ENCODE measurements around the gene B4GALNT2. TPM values are rescaled to one million over a fixed set of nuclear protein-coding genes. Genes with fewer than 3 reads are reported as not detected.

The B4GALNT2 gene
- total RNA-seq, 1 experiment from 2014 or later = 0.05 TPM

GRCh38 chr17:49106321-49107210, 26.0 kb upstream of the B4GALNT2 start:
- H3K36me3 Mint-ChIP-seq (ENCODE audit: insufficient read depth, unreplicated experiment) = no peaks in the 10 kb centered on the region
- no peaks in the 10 kb centered on the region for H3K9me3 Mint-ChIP-seq (ENCODE audit: unreplicated experiment)
- BruUV-seq (replicated peaks) = no TSS peak
- H3K27ac Mint-ChIP-seq (ENCODE audit: low read depth, unreplicated experiment) = no peak overlapping the region
- TF ChIP-seq CTCF (IDR thresholded peaks at IDR 0.05; ENCODE audit: unreplicated experiment) = no peak
- POLR2A ChIA-PET = interaction anchor here (1.0 to 2.8 kb wide), 5 partner anchors 9 to 86 kb away, joined by 3 to 7 read pairs (median 5); no protein-coding TSS in a partner anchor
- H3K27me3 Mint-ChIP-seq (ENCODE audit: insufficient read depth, unreplicated experiment) = no peaks in the 10 kb centered on the region
- no peak overlapping the region for H3K4me3 Mint-ChIP-seq (ENCODE audit: unreplicated experiment)
- H3K4me1 Mint-ChIP-seq (ENCODE audit: insufficient read depth, unreplicated experiment) = peaks cover 24% of the 10 kb centered on the region
- CTCF ChIA-PET = no interaction called here
- intact Hi-C loops (cut with micrococcal nuclease) = no loop called here
- DNase-seq (ENCODE audit: unreplicated experiment) = no peak

GRCh38 chr17:49107211-49107557, 25.4 kb upstream of the B4GALNT2 start:
- Mint-ChIP-seq H3K27ac (ENCODE audit: low read depth, unreplicated experiment) (no peak overlapping the region), H3K4me3 (ENCODE audit: unreplicated experiment) (no peak overlapping the region)
- no TSS peak for BruUV-seq (replicated peaks)

GRCh38 chr17:49108318-49108717, 24.3 kb upstream of the B4GALNT2 start:
- ChIA-PET POLR2A (interaction anchor here (1.5 to 2.7 kb wide), 2 partner anchors 10 to 13 kb away, joined by 4 to 8 read pairs; no protein-coding TSS in a partner anchor), CTCF (interaction anchor here (0.6 to 1.0 kb wide), 2 partner anchors 31 to 118 kb away, joined by 3 to 6 read pairs; no protein-coding TSS in a partner anchor)
- peak; percentile 52 for DNase-seq (ENCODE audit: unreplicated experiment)
- Mint-ChIP-seq H3K27me3 (ENCODE audit: insufficient read depth, unreplicated experiment) (no peaks in the 10 kb centered on the region), H3K4me1 (ENCODE audit: insufficient read depth, unreplicated experiment) (peaks cover 19% of the 10 kb centered on the region), H3K9me3 (ENCODE audit: unreplicated experiment) (no peaks in the 10 kb centered on the region), H3K4me3 (ENCODE audit: unreplicated experiment) (no peak overlapping the region), H3K27ac (ENCODE audit: low read depth, unreplicated experiment) (peak overlapping the region; percentile 52), H3K36me3 (ENCODE audit: insufficient read depth, unreplicated experiment) (no peaks in the 10 kb centered on the region)
- intact Hi-C loops (cut with micrococcal nuclease) = no loop called here
- TF ChIP-seq CTCF (IDR thresholded peaks at IDR 0.05; ENCODE audit: unreplicated experiment) = no peak
- BruUV-seq (replicated peaks) = no TSS peak

More at GRCh38 chr17:49107211-49107557, 25.4 kb upstream of the B4GALNT2 start:
- TF ChIP-seq CTCF (IDR thresholded peaks at IDR 0.05; ENCODE audit: unreplicated experiment) = no peak
- Mint-ChIP-seq H3K27me3 (ENCODE audit: insufficient read depth, unreplicated experiment) (no peaks in the 10 kb centered on the region), H3K36me3 (ENCODE audit: insufficient read depth, unreplicated experiment) (no peaks in the 10 kb centered on the region), H3K9me3 (ENCODE audit: unreplicated experiment) (no peaks in the 10 kb centered on the region), H3K4me1 (ENCODE audit: insufficient read depth, unreplicated experiment) (peaks cover 21% of the 10 kb centered on the region)
- POLR2A ChIA-PET = interaction anchor here (1.0 to 2.8 kb wide), 3 partner anchors 9 to 85 kb away, joined by 3 to 7 read pairs (median 5); no protein-coding TSS in a partner anchor
- CTCF ChIA-PET = no interaction called here
- intact Hi-C loops (cut with micrococcal nuclease) = no loop called here
- no peak for DNase-seq (ENCODE audit: unreplicated experiment)

- ChIA-PET POLR2A (interaction anchor here (0.7 to 2.7 kb wide), 2 partner anchors 8 to 25 kb away, joined by 3 to 8 read pairs; no protein-coding TSS in a partner anchor), CTCF (no interaction called here)
- H3K27ac Mint-ChIP-seq (ENCODE audit: low read depth, unreplicated experiment) = no peak overlapping the region
- no peaks in the 10 kb centered on the region for H3K36me3 Mint-ChIP-seq (ENCODE audit: insufficient read depth, unreplicated experiment)
- H3K27me3 Mint-ChIP-seq (ENCODE audit: insufficient read depth, unreplicated experiment) = no peaks in the 10 kb centered on the region
- no peaks in the 10 kb centered on the region for H3K9me3 Mint-ChIP-seq (ENCODE audit: unreplicated experiment)
- no peak for TF ChIP-seq CTCF (IDR thresholded peaks at IDR 0.05; ENCODE audit: unreplicated experiment)
- no TSS peak for BruUV-seq (replicated peaks)
- intact Hi-C loops (cut with micrococcal nuclease) = no loop called here
- H3K4me1 Mint-ChIP-seq (ENCODE audit: insufficient read depth, unreplicated experiment) = peaks cover 26% of the 10 kb centered on the region
- no peak overlapping the region for H3K4me3 Mint-ChIP-seq (ENCODE audit: unreplicated experiment)
- peak; percentile 11 for DNase-seq (ENCODE audit: unreplicated experiment)
Observed at GRCh38 chr17:49110509-49110908, 22.1 kb upstream of the B4GALNT2 start.

Data from MCF 10A (cell line).